ENCODE data around the gene LAIR2. TPM values are rescaled to one million over a fixed set of nuclear protein-coding genes. Genes with fewer than 3 reads are reported as not detected.

Gene LAIR2
- total and polyA plus RNA-seq, 7 experiments from 2014 or later: 0.85 to 12.8 (median 2.8) TPM; not detected in 1

GRCh38 chr19:54533476-54533875 lies 30.8 kb downstream of the LAIR2 start:
- intact Hi-C loops (cut with micrococcal nuclease): no loop called here
- peaks cover 0 to 2% (median 0%) of the 10 kb centered on the region in 11 donors for H3K9me3 Mint-ChIP-seq

GRCh38 chr19:54534156-54534555 lies 31.5 kb downstream of the LAIR2 start:
- no peak for ATAC-seq
- H3K4me3 ChIP-seq (ENCODE audit: low read length): no peak overlapping the region
- peak overlapping the region in 1 of 10 donors; percentile 62 for H3K4me3 Mint-ChIP-seq
- DNase-seq: no peak
- peak overlapping the region in 1 of 9 donors; percentile 52 for H3K27ac Mint-ChIP-seq
- peaks cover 0 to 4% (median 0%) of the 10 kb centered on the region in 11 donors for H3K9me3 Mint-ChIP-seq
- POLR2A ChIA-PET: no interaction called here
- H3K4me1 Mint-ChIP-seq: peaks cover 0 to 50% (median 0%) of the 10 kb centered on the region in 7 donors
- peaks cover 0 to 17% of the 10 kb centered on the region in 2 donors for H3K4me1 ChIP-seq (ENCODE audit: control insufficient read depth in 2 of 2, insufficient read depth in 2 of 2, low read length in 2 of 2)
- peaks cover 0 to 6% (median 0%) of the 10 kb centered on the region in 5 donors for H3K36me3 Mint-ChIP-seq
- no peaks in the 10 kb centered on the region for H3K36me3 ChIP-seq (ENCODE audit: control insufficient read depth in 2 of 3, insufficient read depth in 3 of 3, low read length in 3 of 3)
- intact Hi-C loops (cut with micrococcal nuclease): no loop called here
- H3K27me3 ChIP-seq (ENCODE audit: control insufficient read depth in 2 of 2, insufficient read depth in 2 of 2, low read length in 2 of 2): no peaks in the 10 kb centered on the region
- CTCF ChIA-PET: no interaction called here
- peaks cover 20 to 65% (median 44%) of the 10 kb centered on the region in 5 donors for H3K27me3 Mint-ChIP-seq
- no peaks in the 10 kb centered on the region for H3K9me3 ChIP-seq (ENCODE audit: control insufficient read depth in 2 of 3, low read length in 3 of 3)
- H3K27ac ChIP-seq (ENCODE audit: low read depth, low read length): no peak overlapping the region

More at GRCh38 chr19:54533476-54533875, 30.8 kb downstream of the LAIR2 start:
- Mint-ChIP-seq H3K27ac (peak overlapping the region in 1 of 9 donors; percentile 76), H3K27me3 (peaks cover 20 to 66% (median 47%) of the 10 kb centered on the region in 5 donors), H3K36me3 (peaks cover 0 to 2% (median 0%) of the 10 kb centered on the region in 5 donors), H3K4me1 (peaks cover 0 to 55% (median 0%) of the 10 kb centered on the region in 7 donors), H3K4me3 (peak overlapping the region in 2 of 10 donors; percentile 62 to 68)
- DNase-seq: no peak
- Histone ChIP-seq H3K4me3 (ENCODE audit: low read length) (no peak overlapping the region), H3K27me3 (ENCODE audit: control insufficient read depth in 2 of 2, insufficient read depth in 2 of 2, low read length in 2 of 2) (no peaks in the 10 kb centered on the region), H3K27ac (ENCODE audit: low read depth, low read length) (no peak overlapping the region), H3K36me3 (ENCODE audit: control insufficient read depth in 2 of 3, insufficient read depth in 3 of 3, low read length in 3 of 3) (no peaks in the 10 kb centered on the region), H3K4me1 (ENCODE audit: control insufficient read depth in 2 of 2, insufficient read depth in 2 of 2, low read length in 2 of 2) (peaks cover 0 to 17% of the 10 kb centered on the region in 2 donors), H3K9me3 (ENCODE audit: control insufficient read depth in 2 of 3, low read length in 3 of 3) (no peaks in the 10 kb centered on the region)
- no peak for ATAC-seq
- ChIA-PET CTCF (no interaction called here), POLR2A (no interaction called here)

GRCh38 chr19:54535601-54536000 lies 33.0 kb downstream of the LAIR2 start:
- Mint-ChIP-seq H3K4me3 (no peak overlapping the region), H3K27me3 (peaks cover 16 to 65% (median 40%) of the 10 kb centered on the region in 5 donors), H3K9me3 (peaks cover 0 to 4% (median 0%) of the 10 kb centered on the region in 11 donors), H3K36me3 (peaks cover 0 to 7% (median 0%) of the 10 kb centered on the region in 5 donors), H3K27ac (no peak overlapping the region), H3K4me1 (peaks cover 0 to 48% (median 0%) of the 10 kb centered on the region in 7 donors)
- DNase-seq (no peak), ATAC-seq (no peak)
- no peaks in the 10 kb centered on the region for H3K9me3 ChIP-seq (ENCODE audit: control insufficient read depth in 2 of 3, low read length in 3 of 3)
- ChIA-PET CTCF (no interaction called here), POLR2A (no interaction called here)
- H3K4me3 ChIP-seq (ENCODE audit: low read length): no peak overlapping the region
- H3K36me3 ChIP-seq (ENCODE audit: control insufficient read depth in 2 of 3, insufficient read depth in 3 of 3, low read length in 3 of 3): no peaks in the 10 kb centered on the region
- H3K27ac ChIP-seq (ENCODE audit: low read depth, low read length): no peak overlapping the region
- no peaks in the 10 kb centered on the region for H3K27me3 ChIP-seq (ENCODE audit: control insufficient read depth in 2 of 2, insufficient read depth in 2 of 2, low read length in 2 of 2)
- intact Hi-C loops (cut with micrococcal nuclease): no loop called here
- H3K4me1 ChIP-seq (ENCODE audit: control insufficient read depth in 2 of 2, insufficient read depth in 2 of 2, low read length in 2 of 2): peaks cover 0 to 17% of the 10 kb centered on the region in 2 donors

- no peaks in the 10 kb centered on the region for H3K36me3 ChIP-seq (ENCODE audit: control insufficient read depth in 2 of 3, insufficient read depth in 3 of 3, low read length in 3 of 3)
- CTCF ChIA-PET: no interaction called here
- intact Hi-C loops (cut with micrococcal nuclease): no loop called here
- H3K27ac ChIP-seq (ENCODE audit: low read depth, low read length): no peak overlapping the region
- no peak for DNase-seq
- H3K27me3 ChIP-seq (ENCODE audit: control insufficient read depth in 2 of 2, insufficient read depth in 2 of 2, low read length in 2 of 2): no peaks in the 10 kb centered on the region
- Mint-ChIP-seq H3K27me3 (peaks cover 16 to 59% (median 40%) of the 10 kb centered on the region in 5 donors), H3K36me3 (peaks cover 0 to 10% (median 0%) of the 10 kb centered on the region in 5 donors), H3K4me3 (no peak overlapping the region), H3K9me3 (peaks cover 0 to 6% (median 0%) of the 10 kb centered on the region in 11 donors), H3K4me1 (peaks cover 0 to 51% (median 0%) of the 10 kb centered on the region in 7 donors), H3K27ac (no peak overlapping the region)
- H3K9me3 ChIP-seq (ENCODE audit: control insufficient read depth in 2 of 3, low read length in 3 of 3): no peaks in the 10 kb centered on the region
- POLR2A ChIA-PET: no interaction called here
- ATAC-seq: no peak
- H3K4me3 ChIP-seq (ENCODE audit: low read length): no peak overlapping the region
- H3K4me1 ChIP-seq (ENCODE audit: control insufficient read depth in 2 of 2, insufficient read depth in 2 of 2, low read length in 2 of 2): peaks cover 0 to 11% of the 10 kb centered on the region in 2 donors
These were observed 34.3 kb downstream of the LAIR2 start for GRCh38 chr19:54536956-54537355.

- no peak overlapping the region for H3K4me3 ChIP-seq (ENCODE audit: low read length)
- Mint-ChIP-seq H3K9me3 (peaks cover 0 to 8% (median 0%) of the 10 kb centered on the region in 11 donors), H3K4me1 (peaks cover 0 to 24% (median 0%) of the 10 kb centered on the region in 7 donors), H3K36me3 (peaks cover 0 to 20% (median 0%) of the 10 kb centered on the region in 5 donors), H3K27ac (peak overlapping the region in 1 of 9 donors; percentile 14), H3K27me3 (peaks cover 1 to 40% (median 23%) of the 10 kb centered on the region in 5 donors), H3K4me3 (no peak overlapping the region)
- H3K4me1 ChIP-seq (ENCODE audit: control insufficient read depth in 2 of 2, insufficient read depth in 2 of 2, low read length in 2 of 2): no peaks in the 10 kb centered on the region
- no peak for ATAC-seq
- no peaks in the 10 kb centered on the region for H3K36me3 ChIP-seq (ENCODE audit: control insufficient read depth in 2 of 3, insufficient read depth in 3 of 3, low read length in 3 of 3)
- intact Hi-C loops (cut with micrococcal nuclease): no loop called here
- DNase-seq: no peak
- POLR2A ChIA-PET: no interaction called here
- CTCF ChIA-PET: no interaction called here
- H3K27ac ChIP-seq (ENCODE audit: low read depth, low read length): no peak overlapping the region
- no peaks in the 10 kb centered on the region for H3K27me3 ChIP-seq (ENCODE audit: control insufficient read depth in 2 of 2, insufficient read depth in 2 of 2, low read length in 2 of 2)
- no peaks in the 10 kb centered on the region for H3K9me3 ChIP-seq (ENCODE audit: control insufficient read depth in 2 of 3, low read length in 3 of 3)
These were observed 39.1 kb downstream of the LAIR2 start for GRCh38 chr19:54541712-54542111.

- POLR2A ChIA-PET: no interaction called here
- Histone ChIP-seq H3K36me3 (ENCODE audit: control insufficient read depth in 2 of 3, insufficient read depth in 3 of 3, low read length in 3 of 3) (no peaks in the 10 kb centered on the region), H3K27ac (ENCODE audit: low read depth, low read length) (no peak overlapping the region), H3K9me3 (ENCODE audit: control insufficient read depth in 2 of 3, low read length in 3 of 3) (no peaks in the 10 kb centered on the region), H3K4me3 (ENCODE audit: low read length) (no peak overlapping the region), H3K27me3 (ENCODE audit: control insufficient read depth in 2 of 2, insufficient read depth in 2 of 2, low read length in 2 of 2) (no peaks in the 10 kb centered on the region), H3K4me1 (ENCODE audit: control insufficient read depth in 2 of 2, insufficient read depth in 2 of 2, low read length in 2 of 2) (peaks cover 0 to 5% of the 10 kb centered on the region in 2 donors)
- Mint-ChIP-seq H3K9me3 (peaks cover 0 to 6% (median 1%) of the 10 kb centered on the region in 11 donors), H3K4me3 (no peak overlapping the region), H3K36me3 (peaks cover 0 to 5% (median 0%) of the 10 kb centered on the region in 5 donors), H3K27ac (no peak overlapping the region), H3K4me1 (peaks cover 0 to 10% (median 3%) of the 10 kb centered on the region in 7 donors), H3K27me3 (peaks cover 6 to 51% (median 23%) of the 10 kb centered on the region in 5 donors)
- CTCF ChIA-PET: no interaction called here
- DNase-seq: no peak
- intact Hi-C loops (cut with micrococcal nuclease): no loop called here
- no peak for ATAC-seq
These were observed 46.2 kb downstream of the LAIR2 start for GRCh38 chr19:54548806-54549205.

- ChIA-PET POLR2A (no interaction called here), CTCF (no interaction called here)
- H3K4me1 ChIP-seq (ENCODE audit: control insufficient read depth in 2 of 2, insufficient read depth in 2 of 2, low read length in 2 of 2): peaks cover 0 to 5% of the 10 kb centered on the region in 2 donors
- H3K27ac ChIP-seq (ENCODE audit: low read depth, low read length): no peak overlapping the region
- intact Hi-C loops (cut with micrococcal nuclease): no loop called here
- Mint-ChIP-seq H3K4me1 (peaks cover 0 to 10% (median 3%) of the 10 kb centered on the region in 7 donors), H3K27me3 (peaks cover 6 to 51% (median 22%) of the 10 kb centered on the region in 5 donors), H3K4me3 (no peak overlapping the region), H3K9me3 (peaks cover 0 to 6% (median 1%) of the 10 kb centered on the region in 11 donors), H3K27ac (no peak overlapping the region), H3K36me3 (peaks cover 0 to 5% (median 0%) of the 10 kb centered on the region in 5 donors)
- H3K4me3 ChIP-seq (ENCODE audit: low read length): no peak overlapping the region
- H3K27me3 ChIP-seq (ENCODE audit: control insufficient read depth in 2 of 2, insufficient read depth in 2 of 2, low read length in 2 of 2): no peaks in the 10 kb centered on the region
- H3K36me3 ChIP-seq (ENCODE audit: control insufficient read depth in 2 of 3, insufficient read depth in 3 of 3, low read length in 3 of 3): no peaks in the 10 kb centered on the region
- no peaks in the 10 kb centered on the region for H3K9me3 ChIP-seq (ENCODE audit: control insufficient read depth in 2 of 3, low read length in 3 of 3)
- ATAC-seq (no peak), DNase-seq (no peak)
These were observed 46.6 kb downstream of the LAIR2 start for GRCh38 chr19:54549224-54549623.
